Body of pancreas (tissue), 4 donors: ENCODE results near the gene SLC12A8.

Source experiments
- POLR2A ChIP-seq, 3 donors: fragments of 450-650 bp; IDR thresholded peaks; one replicate each; pipeline ENCODE4 v1.6.1; 2016; ENCODE audit warnings: antibody characterized with exemption in 3 of 3, mild to moderate bottlenecking in 2 of 3
- TF ChIP-seq, protein P1 (sequence below), 7 experiments: fragments of 450-650 bp in 4 of 7; fragments of 200-600 bp in 3 of 7; sonication (generic) in 3 of 7; IDR thresholded peaks; one replicate each; pipeline ENCODE4 v1.5.1; 2016 to 2019; ENCODE audit warnings: antibody characterized with exemption in 7 of 7

DNA sequence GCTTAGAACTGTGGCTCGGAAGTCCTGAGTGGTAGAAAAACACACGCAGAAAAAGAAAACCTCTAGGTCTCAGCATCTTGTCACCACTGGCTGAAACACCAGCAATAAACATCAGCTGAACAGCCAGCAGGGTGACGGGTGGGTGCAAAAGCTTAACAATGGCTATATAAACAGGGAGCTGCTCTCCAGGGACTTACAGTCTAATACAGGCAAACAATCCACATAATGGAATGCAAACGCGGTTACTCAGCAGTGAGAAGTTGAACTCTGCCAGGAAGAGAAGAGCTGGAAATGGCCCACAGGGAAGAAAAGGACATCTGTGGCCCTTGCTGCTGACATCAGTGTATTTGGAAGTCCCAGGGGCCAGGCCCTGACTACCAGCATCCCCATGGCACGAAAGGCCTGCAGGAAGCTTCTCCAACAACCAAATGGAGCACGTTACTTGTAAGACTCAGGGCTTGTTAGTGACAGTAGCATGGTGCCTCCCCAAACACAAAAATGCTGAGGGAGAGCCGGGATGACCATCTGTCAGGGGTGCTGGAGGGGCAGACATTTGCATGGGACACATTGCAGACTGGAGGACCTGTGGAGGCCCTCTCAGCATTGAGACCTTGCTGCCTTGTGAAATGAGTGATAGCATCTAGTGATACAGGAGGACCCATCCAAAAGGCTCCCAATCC lies 159.8 kb downstream of the SLC12A8 start:
- no peak for TF ChIP-seq POLR2A (IDR thresholded peaks at IDR 0.05)
- TF ChIP-seq, protein P1, sequence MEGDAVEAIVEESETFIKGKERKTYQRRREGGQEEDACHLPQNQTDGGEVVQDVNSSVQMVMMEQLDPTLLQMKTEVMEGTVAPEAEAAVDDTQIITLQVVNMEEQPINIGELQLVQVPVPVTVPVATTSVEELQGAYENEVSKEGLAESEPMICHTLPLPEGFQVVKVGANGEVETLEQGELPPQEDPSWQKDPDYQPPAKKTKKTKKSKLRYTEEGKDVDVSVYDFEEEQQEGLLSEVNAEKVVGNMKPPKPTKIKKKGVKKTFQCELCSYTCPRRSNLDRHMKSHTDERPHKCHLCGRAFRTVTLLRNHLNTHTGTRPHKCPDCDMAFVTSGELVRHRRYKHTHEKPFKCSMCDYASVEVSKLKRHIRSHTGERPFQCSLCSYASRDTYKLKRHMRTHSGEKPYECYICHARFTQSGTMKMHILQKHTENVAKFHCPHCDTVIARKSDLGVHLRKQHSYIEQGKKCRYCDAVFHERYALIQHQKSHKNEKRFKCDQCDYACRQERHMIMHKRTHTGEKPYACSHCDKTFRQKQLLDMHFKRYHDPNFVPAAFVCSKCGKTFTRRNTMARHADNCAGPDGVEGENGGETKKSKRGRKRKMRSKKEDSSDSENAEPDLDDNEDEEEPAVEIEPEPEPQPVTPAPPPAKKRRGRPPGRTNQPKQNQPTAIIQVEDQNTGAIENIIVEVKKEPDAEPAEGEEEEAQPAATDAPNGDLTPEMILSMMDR (IDR thresholded peaks at IDR 0.05): no peak
